Posterior cingulate gyrus (tissue), 11 donors: Measurements from ENCODE around the gene SYDE2.

Experiments
- DNase-seq, 10 donors: peaks; one replicate each; pipeline versions ENCODE4 v3.0.0 to v3.0.0-alpha.2; 2020 to 2021; ENCODE audit warnings: mixed read lengths in 3 of 10
- intact Hi-C: fragments of 100-400 bp; cut with DNase I; formaldehyde crosslinking; loops from one replicate; pipeline ENCODE4 v1.15.1; 2023

SYDE2 gene

GRCh38 chr1:85134583-85135391, 66.0 kb downstream of the SYDE2 start:
- intact Hi-C loops: no loop called here
- peak in 3 of 10 donors; percentile 5 to 64 (median 19) for DNase-seq

- intact Hi-C loops: no loop called here
- DNase-seq: no peak
Observed at GRCh38 chr1:85133565-85134159, 67.2 kb downstream of the SYDE2 start.

GRCh38 chr1:85132078-85132720, 68.6 kb downstream of the SYDE2 start:
- no peak for DNase-seq
- intact Hi-C loops: no loop called here

GRCh38 chr1:85128316-85128715, 72.5 kb downstream of the SYDE2 start:
- intact Hi-C loops: no loop called here

GRCh38 chr1:85125891-85126290, 74.9 kb downstream of the SYDE2 start:
- DNase-seq: no peak
- intact Hi-C loops: no loop called here

More at GRCh38 chr1:85128316-85128715, 72.5 kb downstream of the SYDE2 start:
- no peak for DNase-seq

GRCh38 chr1:85124091-85124490, 76.7 kb downstream of the SYDE2 start:
- DNase-seq: no peak
- intact Hi-C loops: no loop called here

- no peak for DNase-seq
- intact Hi-C loops: no loop called here
Observed at GRCh38 chr1:85122169-85122568, 78.6 kb downstream of the SYDE2 start.

- intact Hi-C loops: no loop called here
- DNase-seq: no peak
Observed at GRCh38 chr1:85121744-85122143, 79.1 kb downstream of the SYDE2 start.

GRCh38 chr1:85118751-85119150, 82.1 kb downstream of the SYDE2 start:
- DNase-seq: no peak
- intact Hi-C loops: no loop called here

GRCh38 chr1:85116856-85117255, 84.0 kb downstream of the SYDE2 start:
- intact Hi-C loops: no loop called here
- no peak for DNase-seq

- intact Hi-C loops: no loop called here
- DNase-seq: no peak
Observed at GRCh38 chr1:85115933-85116332, 84.9 kb downstream of the SYDE2 start.

- intact Hi-C loops: no loop called here
Observed at GRCh38 chr1:85111695-85112094, 89.1 kb downstream of the SYDE2 start.

GRCh38 chr1:85109475-85109874, 91.3 kb downstream of the SYDE2 start:
- intact Hi-C loops: loop anchor here (5.0 kb wide), 1 partner anchor 143 kb away; no protein-coding TSS in a partner anchor
- DNase-seq: peak in 6 of 10 donors; percentile 11 to 91 (median 33)

More at GRCh38 chr1:85111695-85112094, 89.1 kb downstream of the SYDE2 start:
- DNase-seq: no peak
